Type B pancreatic cell (in vitro differentiated cells): ENCODE measurements around the gene EYS. TPM values are rescaled to one million over a fixed set of nuclear protein-coding genes. Genes with fewer than 3 reads are reported as not detected.

Experiments used
- DNase-seq: peaks from one replicate; pipeline ENCODE4 v3.0.0; 2021; ENCODE audit warnings: mixed read lengths; ENCODE audit not compliant: unreplicated experiment; ENCODE audit errors: extremely low spot score
- H3K27ac Mint-ChIP-seq: 2 replicates; pipeline ENCODE4 v1.8.0; 2021; ENCODE audit warnings: mild to moderate bottlenecking, mixed read lengths
- H3K27me3 Mint-ChIP-seq: 2 replicates; pipeline ENCODE4 v1.8.0; 2021; ENCODE audit warnings: mixed read lengths
- H3K36me3 Mint-ChIP-seq: 2 replicates; pipeline ENCODE4 v1.8.0; 2021; ENCODE audit warnings: mixed read lengths
- H3K4me1 Mint-ChIP-seq: one replicate; pipeline ENCODE4 v1.8.0; 2021; ENCODE audit warnings: mixed read lengths; ENCODE audit not compliant: unreplicated experiment
- H3K4me3 Mint-ChIP-seq: 2 replicates; pipeline ENCODE4 v1.8.0; 2021; ENCODE audit warnings: mild to moderate bottlenecking, mixed read lengths
- H3K9me3 Mint-ChIP-seq: 2 replicates; pipeline ENCODE4 v1.8.0; 2021; ENCODE audit warnings: mixed read lengths
- CTCF ChIP-seq: fragments of 200-600 bp; sonication (generic); conservative IDR thresholded peaks from 2 replicates; pipeline ENCODE4 v1.5.0; 2021; ENCODE audit warnings: antibody characterized with exemption, mild to moderate bottlenecking
- total RNA-seq: library from RNA; stranded (reverse); gene quantifications from 2 replicates; pipeline ENCODE4 v1.2.1, GENCODE V29; 2021; ENCODE audit warnings: low replicate concordance

EYS gene
- total RNA-seq, 1 donor from 2014 or later = 1.5 TPM

- no peaks in the 10 kb centered on the region for H3K4me1 Mint-ChIP-seq
- H3K27ac Mint-ChIP-seq = no peak overlapping the region
- H3K4me3 Mint-ChIP-seq = no peak overlapping the region
- H3K36me3 Mint-ChIP-seq = no peaks in the 10 kb centered on the region
- no peaks in the 10 kb centered on the region for H3K9me3 Mint-ChIP-seq
- no peak for DNase-seq
- H3K27me3 Mint-ChIP-seq = no peaks in the 10 kb centered on the region
- no peak for TF ChIP-seq CTCF
Measured at GRCh38 chr6:64197246-64197645, 1509.8 kb downstream of the EYS start.

- Mint-ChIP-seq H3K4me3 (no peak overlapping the region), H3K36me3 (no peaks in the 10 kb centered on the region), H3K4me1 (no peaks in the 10 kb centered on the region), H3K27me3 (no peaks in the 10 kb centered on the region), H3K9me3 (no peaks in the 10 kb centered on the region), H3K27ac (no peak overlapping the region)
- DNase-seq = no peak
- TF ChIP-seq CTCF = no peak
Measured at GRCh38 chr6:64186592-64186991, 1520.4 kb downstream of the EYS start.

- Mint-ChIP-seq H3K9me3 (no peaks in the 10 kb centered on the region), H3K4me3 (no peak overlapping the region), H3K36me3 (no peaks in the 10 kb centered on the region), H3K4me1 (no peaks in the 10 kb centered on the region), H3K27me3 (no peaks in the 10 kb centered on the region), H3K27ac (no peak overlapping the region)
- TF ChIP-seq CTCF = no peak
- no peak for DNase-seq
Measured at GRCh38 chr6:64185621-64186020, 1521.4 kb downstream of the EYS start.

GRCh38 chr6:64175296-64175695, 1531.7 kb downstream of the EYS start:
- Mint-ChIP-seq H3K4me3 (no peak overlapping the region), H3K27ac (no peak overlapping the region), H3K9me3 (no peaks in the 10 kb centered on the region), H3K36me3 (no peaks in the 10 kb centered on the region), H3K4me1 (no peaks in the 10 kb centered on the region), H3K27me3 (no peaks in the 10 kb centered on the region)
- TF ChIP-seq CTCF = no peak
- DNase-seq = no peak

GRCh38 chr6:64170316-64170715, 1536.7 kb downstream of the EYS start:
- H3K4me3 Mint-ChIP-seq = no peak overlapping the region
- H3K36me3 Mint-ChIP-seq = no peaks in the 10 kb centered on the region
- H3K27ac Mint-ChIP-seq = no peak overlapping the region
- TF ChIP-seq CTCF = no peak
- no peaks in the 10 kb centered on the region for H3K27me3 Mint-ChIP-seq
- DNase-seq = no peak
- no peaks in the 10 kb centered on the region for H3K4me1 Mint-ChIP-seq
- H3K9me3 Mint-ChIP-seq = no peaks in the 10 kb centered on the region

DNA sequence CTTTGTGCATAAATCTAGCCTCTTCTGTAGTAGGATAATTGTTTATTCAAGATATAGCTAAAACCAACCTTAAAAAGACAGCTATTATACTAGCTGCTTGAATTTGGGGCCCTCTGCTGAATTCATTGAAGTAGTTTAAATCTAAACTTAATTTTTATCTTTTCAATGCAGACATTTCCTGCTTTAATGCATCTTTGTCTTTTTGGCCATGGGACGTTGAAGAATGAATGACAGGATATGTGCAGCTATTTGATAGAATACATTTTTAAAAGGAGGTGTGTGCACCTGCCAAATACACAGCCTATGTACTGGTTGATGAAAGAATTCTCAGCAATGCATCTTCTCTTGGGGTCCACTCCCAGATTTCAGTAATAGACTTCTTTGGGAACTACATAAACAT, 1546.5 kb downstream of the EYS start:
- no peaks in the 10 kb centered on the region for H3K27me3 Mint-ChIP-seq
- no peak overlapping the region for H3K27ac Mint-ChIP-seq
- no peaks in the 10 kb centered on the region for H3K4me1 Mint-ChIP-seq
- no peak overlapping the region for H3K4me3 Mint-ChIP-seq
- no peaks in the 10 kb centered on the region for H3K36me3 Mint-ChIP-seq
- no peaks in the 10 kb centered on the region for H3K9me3 Mint-ChIP-seq
- TF ChIP-seq CTCF = no peak
- no peak for DNase-seq
